Activated T-cell treated with anti-CD3 and anti-CD28 coated beads, Interleukin-2, amount 50 U/mL, for 24 hours (primary cell): Measurements from ENCODE around the gene GOLGA6B.
"Not testable (repeated sequence)": the region's sequence is repeated elsewhere in the genome, so short reads cannot be mapped to it uniquely, and the experiment has no call there.

Experiments used
- DNase-seq: peaks from one replicate; pipeline ENCODE4 v3.0.0-alpha.2; 2020
- H3K27ac Mint-ChIP-seq: 2 replicates; pipeline ENCODE4 v1.8.0; 2020; ENCODE audit warnings: mild to moderate bottlenecking, mixed read lengths
- H3K27me3 Mint-ChIP-seq: 2 replicates; pipeline ENCODE4 v1.8.0; 2020; ENCODE audit warnings: mixed read lengths
- H3K36me3 Mint-ChIP-seq: 2 replicates; pipeline ENCODE4 v1.8.0; 2020; ENCODE audit warnings: low read depth, mixed read lengths
- H3K4me1 Mint-ChIP-seq: 2 replicates; pipeline ENCODE4 v1.8.0; 2020; ENCODE audit warnings: low read depth, mixed read lengths
- H3K4me3 Mint-ChIP-seq: 2 replicates; pipeline ENCODE4 v1.8.0; 2020; ENCODE audit warnings: mild to moderate bottlenecking, moderate library complexity, mixed read lengths
- H3K9me3 Mint-ChIP-seq: 2 replicates; pipeline ENCODE4 v1.8.0; 2020; ENCODE audit warnings: mixed read lengths

Gene GOLGA6B, protein sequence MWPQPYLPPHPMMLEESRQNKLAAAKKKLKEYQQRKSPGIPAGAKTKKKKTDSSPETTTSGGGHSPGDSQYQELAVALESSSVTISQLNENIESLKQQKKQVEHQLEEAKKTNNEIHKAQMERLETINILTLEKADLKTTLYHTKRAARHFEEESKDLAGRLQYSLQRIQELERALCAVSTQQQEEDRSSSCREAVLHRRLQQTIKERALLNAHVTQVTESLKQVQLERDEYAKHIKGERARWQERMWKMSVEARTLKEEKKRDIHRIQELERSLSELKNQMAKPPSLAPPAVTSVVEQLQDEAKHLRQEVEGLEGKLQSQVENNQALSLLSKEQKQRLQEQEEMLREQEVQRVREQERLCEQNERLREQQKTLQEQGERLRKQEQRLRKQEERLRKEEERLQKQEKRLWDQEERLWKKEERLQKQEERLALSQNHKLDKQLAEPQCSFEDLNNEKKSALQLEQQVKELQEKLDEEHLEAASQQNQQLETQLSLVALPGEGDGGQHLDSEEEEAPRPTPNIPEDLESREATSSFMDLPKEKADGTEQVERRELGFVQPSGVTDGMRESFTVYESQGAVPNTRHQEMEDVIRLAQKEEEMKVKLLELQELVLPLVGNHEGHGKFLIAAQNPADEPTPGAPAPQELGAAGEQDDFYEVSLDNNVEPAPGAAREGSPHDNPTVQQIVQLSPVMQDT

GRCh38 chr15:72654397-72654796 is at the start of gene GOLGA6B:
Gene GOLGA6B (plus strand): TSS chr15:72654697. CDS start chr15:72654738, 41 bp downstream.
- H3K4me3 Mint-ChIP-seq: not testable (repeated sequence)

DNA sequence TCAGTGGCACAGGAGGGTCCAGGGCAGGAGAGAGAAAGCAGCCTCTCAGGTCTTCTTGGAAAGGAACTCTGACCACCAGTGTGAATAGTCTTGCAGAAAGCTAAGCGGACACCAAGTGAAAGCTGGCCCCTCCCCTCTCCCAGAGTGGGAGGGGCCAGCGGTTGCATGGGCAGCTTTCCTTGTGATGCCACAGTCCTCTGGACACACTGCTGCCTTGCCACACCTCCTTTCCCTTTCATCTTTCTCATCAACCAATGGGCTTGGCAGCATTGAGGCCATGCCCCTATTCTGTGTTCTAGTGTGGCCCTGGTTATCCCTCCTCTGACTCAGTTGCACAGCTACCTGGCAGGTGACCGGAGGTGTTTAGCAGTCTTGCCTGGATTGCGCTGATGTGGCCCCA is 49.7 kb upstream of the GOLGA6B start:
- Mint-ChIP-seq H3K27ac (no peak overlapping the region), H3K4me3 (no peak overlapping the region), H3K9me3 (no peaks in the 10 kb centered on the region), H3K27me3 (no peaks in the 10 kb centered on the region), H3K36me3 (peaks cover 6% of the 10 kb centered on the region), H3K4me1 (no peaks in the 10 kb centered on the region)
- DNase-seq: no peak

More at GRCh38 chr15:72654397-72654796, at the start of gene GOLGA6B:
- H3K9me3 Mint-ChIP-seq, H3K27ac Mint-ChIP-seq, H3K36me3 Mint-ChIP-seq, H3K27me3 Mint-ChIP-seq, H3K4me1 Mint-ChIP-seq, DNase-seq: not testable (repeated sequence)

- not testable (repeated sequence) for H3K27me3 Mint-ChIP-seq, H3K27ac Mint-ChIP-seq, H3K4me1 Mint-ChIP-seq, H3K4me3 Mint-ChIP-seq, DNase-seq, H3K36me3 Mint-ChIP-seq, H3K9me3 Mint-ChIP-seq
These were observed 46.4 kb upstream of the GOLGA6B start for GRCh38 chr15:72608084-72608483.

DNA sequence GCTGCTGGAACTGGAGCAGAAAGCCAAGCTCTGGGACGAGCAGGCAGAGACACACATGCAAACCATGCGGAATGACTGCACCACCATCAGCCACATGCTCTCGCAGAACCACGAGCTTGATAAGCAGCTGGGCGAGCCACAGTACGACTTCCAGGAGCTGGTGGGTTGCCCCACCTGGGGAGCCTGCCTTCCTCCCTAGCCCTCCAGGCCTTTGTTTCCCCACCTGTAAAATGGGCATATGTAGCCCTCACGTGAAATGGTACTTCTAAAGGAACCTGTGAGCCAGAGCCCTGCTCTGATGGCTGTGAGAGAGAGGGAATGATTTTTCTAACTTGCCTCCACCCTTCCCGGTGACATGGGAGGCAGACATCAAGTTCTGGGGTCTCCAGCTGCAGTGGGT is 44.6 kb upstream of the GOLGA6B start:
- Mint-ChIP-seq H3K27me3 (no peaks in the 10 kb centered on the region), H3K4me3 (no peak overlapping the region), H3K9me3 (no peaks in the 10 kb centered on the region), H3K4me1 (no peaks in the 10 kb centered on the region), H3K36me3 (peaks cover 6% of the 10 kb centered on the region), H3K27ac (no peak overlapping the region)
- DNase-seq: no peak

DNA sequence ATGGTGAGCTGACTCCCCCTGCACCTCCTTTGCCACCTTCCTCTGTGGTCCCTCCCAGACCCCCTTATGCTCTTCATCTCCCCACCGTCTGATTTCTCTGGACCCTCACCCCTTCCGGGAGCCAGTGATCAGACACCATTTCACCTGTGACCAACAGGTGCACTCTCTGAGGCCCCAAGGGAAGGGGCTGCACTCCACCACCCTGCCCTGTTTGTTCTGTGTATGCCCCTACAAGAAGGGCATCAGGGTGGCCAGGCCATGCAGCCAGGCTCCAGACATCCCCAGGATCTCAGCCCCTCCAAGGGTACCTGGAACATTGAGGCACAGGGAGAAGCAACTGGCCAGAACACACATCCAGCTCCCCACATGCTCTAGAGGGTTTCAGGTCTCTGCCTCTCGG is 42.2 kb upstream of the GOLGA6B start:
- DNase-seq, H3K27me3 Mint-ChIP-seq, H3K9me3 Mint-ChIP-seq, H3K4me1 Mint-ChIP-seq, H3K4me3 Mint-ChIP-seq, H3K27ac Mint-ChIP-seq, H3K36me3 Mint-ChIP-seq: not testable (repeated sequence)

- H3K27me3 Mint-ChIP-seq: no peaks in the 10 kb centered on the region
- H3K4me3 Mint-ChIP-seq: no peak overlapping the region
- peaks cover 3% of the 10 kb centered on the region for H3K4me1 Mint-ChIP-seq
- no peak overlapping the region for H3K27ac Mint-ChIP-seq
- H3K9me3 Mint-ChIP-seq: no peaks in the 10 kb centered on the region
- H3K36me3 Mint-ChIP-seq: no peaks in the 10 kb centered on the region
- no peak for DNase-seq
These were observed 39.5 kb upstream of the GOLGA6B start for GRCh38 chr15:72614810-72615532.

DNA sequence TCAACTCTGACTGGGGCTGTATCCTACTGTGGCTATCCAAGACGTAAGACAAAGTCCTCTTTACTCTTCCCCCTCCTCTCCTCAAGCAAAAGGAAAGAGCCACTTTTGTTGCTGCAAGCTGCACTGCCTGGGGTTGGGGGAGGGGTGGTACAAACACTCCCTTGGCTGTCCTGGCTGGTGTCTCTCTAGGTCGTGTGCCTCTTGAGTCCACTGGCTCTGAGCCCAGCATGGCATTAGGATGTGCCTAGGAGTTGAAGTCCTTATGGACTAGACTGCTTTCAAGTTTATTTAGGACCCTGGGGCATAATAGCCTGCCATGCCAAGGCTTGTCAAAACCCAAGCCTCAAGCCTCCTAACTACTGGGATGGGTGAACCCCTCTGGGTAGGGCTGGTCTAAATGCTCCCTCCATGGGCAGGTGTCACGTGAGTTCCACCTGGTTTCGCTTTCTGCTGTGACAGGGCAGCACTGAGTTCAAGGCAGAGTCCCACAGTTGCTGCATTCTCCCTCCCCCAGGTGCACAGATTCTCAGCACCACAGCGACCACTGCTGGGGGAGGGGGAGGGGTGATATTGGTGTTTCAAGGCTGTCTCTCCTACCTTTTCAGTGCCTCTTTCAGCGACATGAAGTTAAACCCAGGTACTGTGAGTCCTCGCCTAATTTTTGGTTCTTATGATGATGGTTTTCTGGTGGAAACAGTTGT is 38.8 kb upstream of the GOLGA6B start:
- H3K4me3 Mint-ChIP-seq, H3K27me3 Mint-ChIP-seq, H3K27ac Mint-ChIP-seq, DNase-seq, H3K9me3 Mint-ChIP-seq, H3K4me1 Mint-ChIP-seq, H3K36me3 Mint-ChIP-seq: not testable (repeated sequence)

DNA sequence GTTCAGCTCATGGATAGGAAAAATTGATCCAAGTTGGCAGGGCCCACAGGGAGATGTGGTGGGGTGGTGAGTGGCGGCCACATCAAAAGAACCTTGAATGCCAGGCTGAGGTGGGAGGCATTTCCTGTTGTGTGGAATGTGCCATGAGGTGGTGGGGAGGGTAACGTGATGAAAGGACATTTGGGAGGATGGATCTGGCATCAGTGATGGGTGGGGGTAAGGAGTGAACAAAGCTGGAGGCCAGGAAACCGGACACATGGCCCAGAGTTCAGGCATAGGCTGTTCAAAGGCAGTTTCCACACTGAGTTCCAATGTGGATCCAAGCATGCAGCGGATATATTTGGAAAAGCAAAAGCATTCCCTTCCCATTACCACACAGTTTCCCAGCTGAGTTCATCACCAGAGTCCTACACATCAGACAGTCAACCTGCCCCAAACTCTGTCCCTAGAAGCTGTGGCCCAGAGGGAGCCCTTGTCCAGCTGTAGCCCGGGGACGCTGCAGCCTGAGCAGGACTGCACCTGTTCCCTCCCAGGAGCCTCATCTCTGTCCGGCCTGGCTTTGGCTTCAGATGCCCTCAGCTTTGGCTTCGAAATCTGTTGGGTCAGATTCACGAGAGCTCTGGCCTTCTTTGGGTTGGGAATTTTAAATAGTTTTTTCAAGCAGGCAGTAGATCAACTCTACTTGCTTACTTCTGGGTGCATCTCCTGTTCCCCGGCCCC is 37.8 kb upstream of the GOLGA6B start:
- no peaks in the 10 kb centered on the region for H3K36me3 Mint-ChIP-seq
- DNase-seq: no peak
- H3K27me3 Mint-ChIP-seq: no peaks in the 10 kb centered on the region
- no peak overlapping the region for H3K4me3 Mint-ChIP-seq
- H3K4me1 Mint-ChIP-seq: peaks cover 3% of the 10 kb centered on the region
- no peak overlapping the region for H3K27ac Mint-ChIP-seq
- no peaks in the 10 kb centered on the region for H3K9me3 Mint-ChIP-seq

DNA sequence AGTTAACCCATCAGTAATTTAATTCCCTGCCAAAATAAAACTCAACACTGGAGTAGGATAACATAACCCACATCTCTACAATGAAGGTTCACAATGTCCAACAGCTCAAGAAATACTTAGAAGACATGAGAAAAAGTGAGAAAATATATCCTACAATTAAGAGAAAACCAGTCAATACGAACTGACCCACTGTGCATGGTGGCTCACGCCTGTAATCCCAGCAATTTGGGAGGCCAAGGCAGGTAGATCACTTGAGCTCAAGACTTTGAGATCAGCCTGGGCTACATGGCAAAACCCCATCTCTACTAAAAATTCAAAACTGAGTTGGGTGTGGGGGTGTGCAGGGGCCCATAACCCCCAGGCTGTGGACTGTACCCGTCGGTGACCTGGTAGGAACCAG is 30.6 kb upstream of the GOLGA6B start:
- DNase-seq, H3K36me3 Mint-ChIP-seq, H3K9me3 Mint-ChIP-seq, H3K27ac Mint-ChIP-seq, H3K4me3 Mint-ChIP-seq, H3K4me1 Mint-ChIP-seq, H3K27me3 Mint-ChIP-seq: not testable (repeated sequence)

GRCh38 chr15:72626153-72626552 is 28.3 kb upstream of the GOLGA6B start:
- H3K36me3 Mint-ChIP-seq, H3K27me3 Mint-ChIP-seq, H3K27ac Mint-ChIP-seq, H3K4me1 Mint-ChIP-seq, H3K9me3 Mint-ChIP-seq, H3K4me3 Mint-ChIP-seq, DNase-seq: not testable (repeated sequence)

DNA sequence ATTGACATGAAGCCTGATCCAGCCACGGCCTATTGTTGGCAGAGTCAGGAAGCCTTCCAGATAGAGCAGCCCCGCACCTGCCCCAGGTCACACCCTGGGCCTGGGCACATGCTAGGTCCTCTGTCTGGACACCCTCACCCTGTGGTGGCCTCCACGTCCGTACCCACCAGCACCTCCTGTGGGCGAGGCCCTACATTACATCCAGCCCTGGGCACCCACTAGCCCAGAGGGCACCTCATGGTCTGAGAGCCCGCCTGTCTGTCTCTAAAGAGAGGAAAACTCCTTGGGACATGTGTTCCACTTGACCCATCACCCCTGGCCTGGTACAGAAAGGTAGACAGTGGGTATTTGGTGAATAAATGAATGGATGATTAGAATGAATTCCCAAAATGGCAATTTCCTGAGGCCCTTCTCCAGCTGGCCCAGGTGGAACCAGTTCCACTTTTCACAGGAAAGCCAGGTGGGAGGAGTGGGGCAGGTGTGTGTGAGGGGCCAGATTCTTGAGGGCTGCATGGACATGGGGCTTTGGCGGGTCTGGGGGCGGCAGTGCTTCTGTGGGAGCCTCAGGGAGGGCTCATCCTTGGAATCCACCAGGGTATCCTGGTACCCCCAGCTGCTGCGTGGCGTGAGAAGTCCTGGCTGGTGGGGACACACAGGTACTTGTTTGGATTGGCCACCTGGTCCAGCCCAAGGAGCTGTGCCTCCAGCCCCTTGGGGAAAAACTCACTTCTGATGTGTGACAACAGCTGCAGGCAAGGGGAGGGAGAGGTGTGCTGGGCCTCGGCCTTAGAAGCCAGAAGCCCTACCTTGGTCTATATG is 26.0 kb upstream of the GOLGA6B start:
- not testable (repeated sequence) for H3K4me1 Mint-ChIP-seq, H3K9me3 Mint-ChIP-seq, H3K27me3 Mint-ChIP-seq, H3K36me3 Mint-ChIP-seq, H3K4me3 Mint-ChIP-seq, H3K27ac Mint-ChIP-seq, DNase-seq

DNA sequence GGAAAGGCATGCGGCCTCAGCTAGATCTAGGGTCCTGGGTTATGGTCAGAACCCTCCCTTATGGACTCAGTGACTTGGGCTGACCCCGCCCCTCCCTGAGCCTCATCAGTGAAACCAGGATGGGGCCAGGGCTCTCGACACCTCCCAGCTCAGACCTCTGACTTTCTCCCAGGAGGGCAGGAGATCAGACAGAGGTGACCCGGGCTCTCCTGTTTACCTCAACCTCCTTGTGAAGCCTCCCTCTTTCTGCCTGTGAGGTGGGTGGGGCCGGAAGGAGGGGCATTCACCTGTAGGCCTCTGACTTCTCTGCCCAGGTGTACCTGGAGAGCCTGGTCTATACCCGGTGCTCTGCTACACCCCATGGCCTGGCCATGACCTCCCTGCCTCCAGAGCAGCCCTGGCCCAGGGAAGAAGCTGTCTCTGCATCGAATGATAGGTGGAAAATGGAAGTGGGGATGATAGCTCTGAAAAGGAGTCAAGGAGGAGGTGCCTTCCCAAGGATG is 25.4 kb upstream of the GOLGA6B start:
- H3K9me3 Mint-ChIP-seq, H3K36me3 Mint-ChIP-seq, DNase-seq, H3K4me3 Mint-ChIP-seq, H3K27me3 Mint-ChIP-seq, H3K27ac Mint-ChIP-seq, H3K4me1 Mint-ChIP-seq: not testable (repeated sequence)

- not testable (repeated sequence) for H3K27me3 Mint-ChIP-seq, H3K4me3 Mint-ChIP-seq, H3K36me3 Mint-ChIP-seq, H3K9me3 Mint-ChIP-seq, H3K27ac Mint-ChIP-seq, H3K4me1 Mint-ChIP-seq
- DNase-seq: peak; percentile 64
These were observed 17.8 kb upstream of the GOLGA6B start for GRCh38 chr15:72636519-72637282.
